IgD-negative memory B cell (primary cell): ENCODE results near the gene PPA2. TPM values are rescaled to one million over a fixed set of nuclear protein-coding genes. Genes with fewer than 3 reads are reported as not detected.
A peak's percentile ranks its signal among the peaks of the same experiment; 100 is the strongest.
"Not testable (repeated sequence)": the region's sequence is repeated elsewhere in the genome, so short reads cannot be mapped to it uniquely, and the experiment has no call there.

ENCODE experiments used
- H3K27ac Mint-ChIP-seq, 3 donors: one replicate each; pipeline ENCODE4 v1.8.0; 2020 to 2022; ENCODE audit warnings: mild to moderate bottlenecking in 3 of 3, mixed read lengths in 3 of 3, moderate library complexity in 1 of 3
- H3K27me3 Mint-ChIP-seq: one replicate; pipeline ENCODE4 v1.8.0; 2021; ENCODE audit warnings: mixed read lengths
- H3K36me3 Mint-ChIP-seq: one replicate; pipeline ENCODE4 v1.8.0; 2020; ENCODE audit warnings: mild to moderate bottlenecking, mixed read lengths
- H3K4me1 Mint-ChIP-seq, 3 donors: one replicate each; pipeline ENCODE4 v1.8.0; 2020 to 2022; ENCODE audit warnings: mixed read lengths in 3 of 3, mild to moderate bottlenecking in 1 of 3
- H3K4me3 Mint-ChIP-seq, 4 donors: one replicate each; pipeline ENCODE4 v1.8.0; 2020 to 2022; ENCODE audit warnings: mild to moderate bottlenecking in 4 of 4, mixed read lengths in 4 of 4, moderate library complexity in 3 of 4
- H3K9me3 Mint-ChIP-seq, 3 donors: one replicate each; pipeline ENCODE4 v1.8.0; 2020 to 2021; ENCODE audit warnings: mixed read lengths in 3 of 3, mild to moderate bottlenecking in 1 of 3
- polyA plus RNA-seq: library from polyadenylated mRNA; unstranded; fragments of 300-500 nt; fragmentation: Illumina TruSeq; gene quantifications from one replicate; pipeline ENCODE4 v1.2.3, GENCODE V29; 2021

The PPA2 gene
- polyA plus RNA-seq, 1 donor from 2014 or later, result 102 TPM

- Mint-ChIP-seq H3K9me3 (peaks cover 0 to 11% (median 2%) of the 10 kb centered on the region in 3 donors), H3K27me3 (no peaks in the 10 kb centered on the region), H3K4me3 (no peak overlapping the region), H3K36me3 (peaks cover 28% of the 10 kb centered on the region), H3K27ac (no peak overlapping the region), H3K4me1 (peaks cover 5 to 6% (median 6%) of the 10 kb centered on the region in 3 donors)
Observed at GRCh38 chr4:105437637-105438036, 36.2 kb downstream of the PPA2 start.

GRCh38 chr4:105436414-105436813 is 37.4 kb downstream of the PPA2 start:
- H3K27ac Mint-ChIP-seq, result peak overlapping the region in 2 of 3 donors; percentile 3 to 72
- H3K36me3 Mint-ChIP-seq, result peaks cover 32% of the 10 kb centered on the region
- no peak overlapping the region for H3K4me3 Mint-ChIP-seq
- peaks cover 2 to 11% (median 2%) of the 10 kb centered on the region in 3 donors for H3K9me3 Mint-ChIP-seq
- no peaks in the 10 kb centered on the region for H3K27me3 Mint-ChIP-seq
- H3K4me1 Mint-ChIP-seq, result peaks cover 2 to 6% (median 5%) of the 10 kb centered on the region in 3 donors

- H3K27ac Mint-ChIP-seq, result no peak overlapping the region
Observed at GRCh38 chr4:105434940-105435339, 38.9 kb downstream of the PPA2 start.

GRCh38 chr4:105433421-105433820 is 40.4 kb downstream of the PPA2 start:
- peaks cover 2 to 11% (median 2%) of the 10 kb centered on the region in 3 donors for H3K9me3 Mint-ChIP-seq
- peaks cover 37% of the 10 kb centered on the region for H3K36me3 Mint-ChIP-seq
- no peaks in the 10 kb centered on the region for H3K27me3 Mint-ChIP-seq
- no peak overlapping the region for H3K27ac Mint-ChIP-seq
- H3K4me1 Mint-ChIP-seq, result peaks cover 0 to 6% (median 2%) of the 10 kb centered on the region in 3 donors
- no peak overlapping the region for H3K4me3 Mint-ChIP-seq

More at GRCh38 chr4:105434940-105435339, 38.9 kb downstream of the PPA2 start:
- Mint-ChIP-seq H3K4me1 (peaks cover 0 to 6% (median 2%) of the 10 kb centered on the region in 3 donors), H3K4me3 (no peak overlapping the region), H3K9me3 (peaks cover 2 to 11% (median 2%) of the 10 kb centered on the region in 3 donors), H3K27me3 (no peaks in the 10 kb centered on the region), H3K36me3 (peaks cover 34% of the 10 kb centered on the region)

- Mint-ChIP-seq H3K4me1 (peaks cover 0 to 9% (median 4%) of the 10 kb centered on the region in 3 donors), H3K4me3 (no peak overlapping the region), H3K36me3 (peaks cover 41% of the 10 kb centered on the region), H3K9me3 (peaks cover 2 to 11% (median 2%) of the 10 kb centered on the region in 3 donors), H3K27me3 (no peaks in the 10 kb centered on the region), H3K27ac (no peak overlapping the region)
Observed at GRCh38 chr4:105432438-105432837, 41.4 kb downstream of the PPA2 start.

GRCh38 chr4:105430811-105431210 is 43.1 kb downstream of the PPA2 start:
- peaks cover 32% of the 10 kb centered on the region for H3K36me3 Mint-ChIP-seq

GRCh38 chr4:105426187-105426897 is 47.5 kb downstream of the PPA2 start:
- H3K4me3 Mint-ChIP-seq, result peak overlapping the region in 1 of 4 donors; percentile 65
- H3K4me1 Mint-ChIP-seq, result peaks cover 3 to 4% (median 3%) of the 10 kb centered on the region in 3 donors
- H3K36me3 Mint-ChIP-seq, result peaks cover 20% of the 10 kb centered on the region
- H3K27me3 Mint-ChIP-seq, result no peaks in the 10 kb centered on the region
- no peak overlapping the region for H3K27ac Mint-ChIP-seq
- H3K9me3 Mint-ChIP-seq, result peaks cover 0 to 1% (median 1%) of the 10 kb centered on the region in 3 donors

More at GRCh38 chr4:105430811-105431210, 43.1 kb downstream of the PPA2 start:
- H3K27me3 Mint-ChIP-seq, result no peaks in the 10 kb centered on the region
- H3K4me1 Mint-ChIP-seq, result peaks cover 0 to 7% (median 1%) of the 10 kb centered on the region in 3 donors
- H3K4me3 Mint-ChIP-seq, result no peak overlapping the region
- H3K27ac Mint-ChIP-seq, result no peak overlapping the region
- H3K9me3 Mint-ChIP-seq, result peaks cover 0 to 3% (median 3%) of the 10 kb centered on the region in 3 donors

GRCh38 chr4:105422207-105422920 is 51.5 kb downstream of the PPA2 start:
- Mint-ChIP-seq H3K36me3 (peaks cover 14% of the 10 kb centered on the region), H3K4me1 (peaks cover 1 to 4% (median 1%) of the 10 kb centered on the region in 3 donors), H3K27ac (no peak overlapping the region), H3K27me3 (no peaks in the 10 kb centered on the region), H3K4me3 (no peak overlapping the region), H3K9me3 (peaks cover 0 to 1% (median 1%) of the 10 kb centered on the region in 3 donors)

- Mint-ChIP-seq H3K4me3 (no peak overlapping the region), H3K9me3 (peaks cover 0 to under 1% (median 0%) of the 10 kb centered on the region in 3 donors), H3K27ac (peak overlapping the region in 1 of 3 donors; percentile 7), H3K27me3 (no peaks in the 10 kb centered on the region), H3K4me1 (peaks cover 0 to 1% (median 0%) of the 10 kb centered on the region in 3 donors), H3K36me3 (peaks cover 8% of the 10 kb centered on the region)
Observed at GRCh38 chr4:105417624-105418023, 56.2 kb downstream of the PPA2 start.

GRCh38 chr4:105415281-105415744 is 58.5 kb downstream of the PPA2 start:
- Mint-ChIP-seq H3K27me3 (no peaks in the 10 kb centered on the region), H3K9me3 (peaks cover 0 to 3% (median 2%) of the 10 kb centered on the region in 3 donors), H3K4me1 (peaks cover 0 to 2% (median 0%) of the 10 kb centered on the region in 3 donors), H3K4me3 (no peak overlapping the region), H3K27ac (no peak overlapping the region), H3K36me3 (peaks cover 19% of the 10 kb centered on the region)

GRCh38 chr4:105414316-105414715 is 59.5 kb downstream of the PPA2 start:
- Mint-ChIP-seq H3K27ac (no peak overlapping the region), H3K27me3 (no peaks in the 10 kb centered on the region), H3K9me3 (peaks cover 0 to 3% (median 2%) of the 10 kb centered on the region in 3 donors), H3K36me3 (peaks cover 23% of the 10 kb centered on the region), H3K4me1 (peaks cover 0 to 3% (median 2%) of the 10 kb centered on the region in 3 donors), H3K4me3 (peak overlapping the region in 1 of 4 donors; percentile 38)

GRCh38 chr4:105409135-105409534 is 64.7 kb downstream of the PPA2 start:
- H3K4me3 Mint-ChIP-seq, H3K9me3 Mint-ChIP-seq, H3K27ac Mint-ChIP-seq, H3K27me3 Mint-ChIP-seq: not testable (repeated sequence)
- peaks cover 10 to 15% (median 13%) of the 10 kb centered on the region in 3 donors for H3K4me1 Mint-ChIP-seq
- peaks cover 27% of the 10 kb centered on the region for H3K36me3 Mint-ChIP-seq

- H3K4me1 Mint-ChIP-seq, result peaks cover 6 to 8% (median 7%) of the 10 kb centered on the region in 3 donors
- no peak overlapping the region for H3K27ac Mint-ChIP-seq
- no peak overlapping the region for H3K4me3 Mint-ChIP-seq
- H3K9me3 Mint-ChIP-seq, result no peaks in the 10 kb centered on the region
- peaks cover 11% of the 10 kb centered on the region for H3K36me3 Mint-ChIP-seq
- H3K27me3 Mint-ChIP-seq, result no peaks in the 10 kb centered on the region
Observed at GRCh38 chr4:105400901-105401677, 72.8 kb downstream of the PPA2 start.

- H3K9me3 Mint-ChIP-seq, result no peaks in the 10 kb centered on the region
- peaks cover 11% of the 10 kb centered on the region for H3K36me3 Mint-ChIP-seq
- H3K4me3 Mint-ChIP-seq, result no peak overlapping the region
- peaks cover 0 to 2% (median 1%) of the 10 kb centered on the region in 3 donors for H3K4me1 Mint-ChIP-seq
- no peak overlapping the region for H3K27ac Mint-ChIP-seq
- no peaks in the 10 kb centered on the region for H3K27me3 Mint-ChIP-seq
Observed at GRCh38 chr4:105399532-105400161, 74.2 kb downstream of the PPA2 start.
